Right cardiac atrium (tissue), 5 donors: ENCODE results near the gene IZUMO1. TPM values are rescaled to one million over a fixed set of nuclear protein-coding genes. Genes with fewer than 3 reads are reported as not detected.
A peak's percentile ranks its signal among the peaks of the same experiment; 100 is the strongest.
"Not testable (repeated sequence)": the region's sequence is repeated elsewhere in the genome, so short reads cannot be mapped to it uniquely, and the experiment has no call there.

Experiments used
- ATAC-seq, 2 donors: fragments of 200-7000 bp; cut with Tn5 transposase; one replicate each; pipeline versions ENCODE4 v1.8.0 to v1.9.1; 2020; ENCODE audit warnings: moderate library complexity in 2 of 2, mild to moderate bottlenecking in 1 of 2
- DNase-seq, 3 donors: peaks; one replicate each; pipeline ENCODE4 v3.0.0-alpha.2; 2020
- H3K27ac ChIP-seq: one replicate; pipeline ENCODE4 v1.5.1; 2013; ENCODE audit warnings: mild to moderate bottlenecking, low read length, control low read depth, moderate library complexity
- H3K27me3 ChIP-seq: one replicate; pipeline ENCODE4 v1.6.1; 2013; ENCODE audit not compliant: control insufficient read depth, insufficient read depth
- H3K4me1 ChIP-seq: one replicate; pipeline ENCODE4 v1.6.1; 2013; ENCODE audit warnings: low read length; ENCODE audit not compliant: control insufficient read depth, insufficient read depth
- H3K4me3 ChIP-seq: one replicate; pipeline ENCODE4 v1.5.1; 2013; ENCODE audit warnings: low read length, control low read depth
- H3K9me3 ChIP-seq: one replicate; pipeline ENCODE4 v1.6.1; 2013; ENCODE audit warnings: low read length; ENCODE audit not compliant: control insufficient read depth
- WGBS: extraction: QIAGEN DNeasy Blood & Tissue Kit; methylation state at CpG from one replicate; pipeline ENCODE4 v1.1.7; 2013; 5-methylcytosine and 5-hydroxymethylcytosine counted together
- intact Hi-C, 4 donors: fragments of 100-400 bp; cut with DNase I; formaldehyde crosslinking; loops; one replicate each; pipeline versions ENCODE4 v1.11.0 to v1.14.0; 2022 to 2023
- long read RNA-seq, 4 donors: library from polyadenylated mRNA; unstranded; transcript quantifications; one replicate each; pipeline ENCODE4 v2.0.0, GENCODE V29; 2020 to 2021
- polyA plus RNA-seq: library from polyadenylated mRNA; stranded (reverse); fragments of 200-250 nt; gene quantifications from one replicate; pipeline ENCODE4 v1.2.3, GENCODE V29; 2013
- total RNA-seq, 4 donors: library from RNA; stranded (reverse); fragmentation: NEBNext Ultra II Directional; extraction: Animal tissue kit (Norgen Biotek cat#: 25700); gene quantifications; one replicate each; pipeline ENCODE4 v1.2.1, GENCODE V29; 2021
- donor health status: healthy with polysubstance abuse.
- donor health status: DM: no; HTN: yes; CAD: no.
- donor health status: DM: no; HTN: no; CAD: no.
- donor health status: DM: no; HTN: yes; CAD: no; lungs with severe emphysema.
- donor health status: DM: yes; HTN: yes; CAD: no.

Gene IZUMO1
- total RNA-seq (under 1 TPM; 0.18 to 0.54 (median 0.38) TPM), polyA plus RNA-seq (0.34 TPM)
- long read RNA-seq, donor 1, result 0 reads
- long read RNA-seq, donor 2, result 0 reads
- long read RNA-seq, donor 3, result 0 reads
- long read RNA-seq, donor 4, result 0 reads

- peak; percentile 80 to 81 for ATAC-seq
- Histone ChIP-seq H3K27me3 (no peaks in the 10 kb centered on the region), H3K4me3 (peak within 1 kb of the TSS; percentile 39), H3K4me1 (no peaks in the 10 kb centered on the region), H3K9me3 (no peaks in the 10 kb centered on the region), H3K27ac (peak within 1 kb of the TSS; percentile 73)
- peak; percentile 90 to 93 (median 93) for DNase-seq
- 5% methylated on average over 31 of the region's 31 CpGs for WGBS
- intact Hi-C loops, result no loop called here
Observed at GRCh38 chr19:48746738-48747575, at the start of gene IZUMO1. Gene IZUMO1 (minus strand): TSS chr19:48746909. CDS start chr19:48745859, 1,050 bp downstream.

- 39% methylated on average over 2 of the region's 2 CpGs for WGBS
- Histone ChIP-seq H3K4me1 (no peaks in the 10 kb centered on the region), H3K27ac (peak overlapping the region; percentile 89), H3K9me3 (no peaks in the 10 kb centered on the region), H3K4me3 (no peak overlapping the region), H3K27me3 (no peaks in the 10 kb centered on the region)
- intact Hi-C loops, result loop anchor here (2.0 to 10.0 kb wide), 4 partner anchors 19 to 179 kb away; partner anchors contain the start of gene HSD17B14 (in 4 of the 4)
- ATAC-seq, result peak; percentile 67 to 77
- DNase-seq, result peak; percentile 73 to 84 (median 79)
Observed at GRCh38 chr19:48795685-48796070, 49.0 kb upstream of the IZUMO1 start.

- DNase-seq (peak; percentile 94 to 97 (median 96)), ATAC-seq (peak; percentile 98)
- Histone ChIP-seq H3K4me3 (peak overlapping the region; percentile 61), H3K9me3 (no peaks in the 10 kb centered on the region), H3K27me3 (no peaks in the 10 kb centered on the region), H3K4me1 (no peaks in the 10 kb centered on the region), H3K27ac (peak overlapping the region; percentile 89)
- intact Hi-C loops, result loop anchor here (2.0 to 10.0 kb wide), 3 partner anchors 42 to 180 kb away; partner anchors contain the start of gene HSD17B14 (in 4 of the 4)
- WGBS, result 2% methylated on average over 38 of the region's 38 CpGs
Observed at GRCh38 chr19:48795055-48795684, 48.5 kb upstream of the IZUMO1 start.

GRCh38 chr19:48794291-48794690, 47.6 kb upstream of the IZUMO1 start:
- intact Hi-C loops, result loop anchor here in 3 of 4 donors (2.0 to 10.0 kb wide), 3 partner anchors 43 to 181 kb away; partner anchors contain the start of genes HSD17B14 (in 2 of the 3) and FTL (in 1 of the 3)
- no peak overlapping the region for H3K4me3 ChIP-seq
- DNase-seq (no peak), ATAC-seq (no peak)
- 80% methylated on average over 6 of the region's 6 CpGs for WGBS
- no peak overlapping the region for H3K27ac ChIP-seq
- no peaks in the 10 kb centered on the region for H3K4me1 ChIP-seq
- H3K27me3 ChIP-seq, result no peaks in the 10 kb centered on the region
- H3K9me3 ChIP-seq, result no peaks in the 10 kb centered on the region

GRCh38 chr19:48793271-48793670, 46.6 kb upstream of the IZUMO1 start:
- WGBS, result 77% methylated on average over 8 of the region's 8 CpGs
- Histone ChIP-seq H3K4me1 (no peaks in the 10 kb centered on the region), H3K4me3 (no peak overlapping the region), H3K27me3 (no peaks in the 10 kb centered on the region), H3K27ac (no peak overlapping the region), H3K9me3 (no peaks in the 10 kb centered on the region)
- ATAC-seq (no peak), DNase-seq (peak in 1 of 3 donors; percentile 11)
- intact Hi-C loops, result loop anchor here in 3 of 4 donors (5.0 to 10.0 kb wide), 2 partner anchors 174 to 182 kb away; partner anchors contain the start of gene FTL (in 1 of the 3)

- H3K9me3 ChIP-seq, H3K27ac ChIP-seq, ATAC-seq, H3K27me3 ChIP-seq, H3K4me3 ChIP-seq, H3K4me1 ChIP-seq: not testable (repeated sequence)
- DNase-seq, result peak in 1 of 3 donors; percentile 12
- intact Hi-C loops, result loop anchor here in 1 of 4 donors (5.0 kb wide), 1 partner anchor 55 kb away; no protein-coding TSS in a partner anchor
- WGBS, result 91% methylated on average over 9 of the region's 9 CpGs
Observed at GRCh38 chr19:48787331-48787730, 40.6 kb upstream of the IZUMO1 start.

GRCh38 chr19:48786422-48786821, 39.7 kb upstream of the IZUMO1 start:
- H3K9me3 ChIP-seq, H3K27ac ChIP-seq, ATAC-seq, H3K4me3 ChIP-seq, H3K4me1 ChIP-seq, H3K27me3 ChIP-seq: not testable (repeated sequence)
- WGBS, result 93% methylated on average over 7 of the region's 7 CpGs
- peak in 1 of 3 donors; percentile 34 for DNase-seq
- intact Hi-C loops, result loop anchor here in 1 of 4 donors (5.0 kb wide), 1 partner anchor 56 kb away; no protein-coding TSS in a partner anchor

- WGBS, result 55% methylated on average over 5 of the region's 5 CpGs
- H3K27ac ChIP-seq, result no peak overlapping the region
- H3K4me1 ChIP-seq, result peaks cover 2% of the 10 kb centered on the region
- ATAC-seq (no peak), DNase-seq (no peak)
- intact Hi-C loops, result no loop called here
- H3K4me3 ChIP-seq, result no peak overlapping the region
- no peaks in the 10 kb centered on the region for H3K9me3 ChIP-seq
- H3K27me3 ChIP-seq, result no peaks in the 10 kb centered on the region
Observed at GRCh38 chr19:48784527-48784926, 37.8 kb upstream of the IZUMO1 start.

- Histone ChIP-seq H3K9me3 (no peaks in the 10 kb centered on the region), H3K27me3 (no peaks in the 10 kb centered on the region), H3K4me1 (peaks cover 2% of the 10 kb centered on the region), H3K27ac (peak overlapping the region; percentile 39), H3K4me3 (no peak overlapping the region)
- WGBS, result 53% methylated on average over 14 of the region's 14 CpGs
- DNase-seq (peak in 1 of 3 donors; percentile 28), ATAC-seq (peak; percentile 4 to 30)
- intact Hi-C loops, result no loop called here
Observed at GRCh38 chr19:48780631-48781391, 34.1 kb upstream of the IZUMO1 start.

GRCh38 chr19:48779636-48780035, 32.9 kb upstream of the IZUMO1 start:
- 52% methylated on average over 1 of the region's 1 CpG for WGBS
- Histone ChIP-seq H3K27me3 (no peaks in the 10 kb centered on the region), H3K4me1 (peaks cover 2% of the 10 kb centered on the region), H3K4me3 (no peak overlapping the region), H3K9me3 (no peaks in the 10 kb centered on the region), H3K27ac (no peak overlapping the region)
- ATAC-seq, result no peak
- intact Hi-C loops, result no loop called here
- DNase-seq, result no peak
